IPS-20b (cell line): Measurements from ENCODE around the gene ABHD4.
"Not testable (repeated sequence)": the region's sequence is repeated elsewhere in the genome, so short reads cannot be mapped to it uniquely, and the experiment has no call there.

Source experiments
- H3K27ac ChIP-seq: one replicate; pipeline ENCODE4 v1.5.1; 2013; ENCODE audit warnings: low read length
- H3K27me3 ChIP-seq: 2 replicates; pipeline ENCODE4 v1.6.1; 2013; ENCODE audit warnings: mild to moderate bottlenecking, low read length, inconsistent platforms; ENCODE audit not compliant: insufficient read depth
- H3K36me3 ChIP-seq: 2 replicates; pipeline ENCODE4 v1.6.1; 2013; ENCODE audit warnings: low read depth, mild to moderate bottlenecking, inconsistent platforms, low read length, moderate library complexity; ENCODE audit not compliant: insufficient read depth
- H3K4me1 ChIP-seq: 2 replicates; pipeline ENCODE4 v1.6.1; 2013; ENCODE audit warnings: mild to moderate bottlenecking, control low read depth, inconsistent platforms, low read length, moderate library complexity; ENCODE audit not compliant: insufficient read depth
- H3K4me3 ChIP-seq: 2 replicates; pipeline ENCODE4 v1.5.1; 2013; ENCODE audit warnings: mild to moderate bottlenecking, low read length, inconsistent platforms
- H3K9ac ChIP-seq: 2 replicates; pipeline ENCODE4 v1.6.1; 2013; ENCODE audit warnings: low read depth, mild to moderate bottlenecking, inconsistent platforms, low read length, moderate library complexity
- H3K9me3 ChIP-seq: 2 replicates; pipeline ENCODE4 v1.6.1; 2013; ENCODE audit warnings: mild to moderate bottlenecking, low read depth, low read length, inconsistent platforms; ENCODE audit not compliant: insufficient read depth

ABHD4 gene

DNA sequence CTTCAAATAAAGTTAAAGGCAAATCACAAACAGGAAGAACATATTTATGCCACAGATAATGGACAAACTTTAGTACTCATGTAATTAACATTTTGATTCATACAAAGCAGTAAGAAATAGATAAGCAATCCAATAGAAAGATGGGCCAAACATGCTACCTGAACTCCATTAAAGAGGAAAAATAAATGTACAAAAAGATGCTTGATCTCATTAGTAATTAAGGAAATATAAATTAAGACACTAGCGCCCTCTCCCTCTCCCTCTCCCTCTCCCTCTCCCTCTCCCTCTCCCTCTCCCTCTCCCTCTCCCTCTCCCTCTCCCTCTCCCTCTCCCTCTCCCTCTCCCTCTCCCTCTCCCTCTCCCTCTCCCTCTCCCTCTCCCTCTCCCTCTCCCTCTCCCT, 37.9 kb downstream of the ABHD4 start:
- not testable (repeated sequence) for H3K27me3 ChIP-seq, H3K36me3 ChIP-seq, H3K27ac ChIP-seq

DNA sequence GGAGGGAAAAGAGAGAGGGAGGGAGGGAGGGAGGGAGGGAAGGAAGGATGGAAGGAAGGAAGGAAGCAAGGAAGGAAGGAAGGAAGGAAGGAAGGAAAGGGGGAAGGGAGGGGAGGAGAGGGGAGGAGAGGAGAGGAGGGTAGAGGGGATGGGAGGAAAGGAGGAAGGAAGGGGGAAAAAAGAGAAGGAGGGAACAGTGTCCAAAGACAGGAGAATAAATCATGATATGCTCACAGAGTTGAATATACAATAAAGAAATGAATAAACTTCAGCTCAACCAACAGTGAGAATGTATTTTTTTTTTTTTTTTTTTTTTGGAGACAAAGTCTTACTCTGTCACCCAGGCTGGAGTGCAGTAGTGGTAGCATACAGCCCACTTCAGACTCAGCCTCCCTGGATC, 42.1 kb downstream of the ABHD4 start:
- Histone ChIP-seq H3K4me1 (no peaks in the 10 kb centered on the region), H3K27me3 (no peaks in the 10 kb centered on the region), H3K36me3 (no peaks in the 10 kb centered on the region), H3K4me3 (no peak overlapping the region), H3K9ac (no peak overlapping the region), H3K27ac (no peak overlapping the region), H3K9me3 (no peaks in the 10 kb centered on the region)

More for the DNA sequence above, 37.9 kb downstream of the ABHD4 start:
- not testable (repeated sequence) for H3K9ac ChIP-seq, H3K4me1 ChIP-seq, H3K9me3 ChIP-seq, H3K4me3 ChIP-seq

GRCh38 chr14:22641846-22642245, 43.7 kb downstream of the ABHD4 start:
- Histone ChIP-seq H3K36me3 (no peaks in the 10 kb centered on the region), H3K4me3 (no peak overlapping the region), H3K9ac (no peak overlapping the region), H3K27ac (no peak overlapping the region), H3K27me3 (no peaks in the 10 kb centered on the region), H3K9me3 (no peaks in the 10 kb centered on the region), H3K4me1 (no peaks in the 10 kb centered on the region)

DNA sequence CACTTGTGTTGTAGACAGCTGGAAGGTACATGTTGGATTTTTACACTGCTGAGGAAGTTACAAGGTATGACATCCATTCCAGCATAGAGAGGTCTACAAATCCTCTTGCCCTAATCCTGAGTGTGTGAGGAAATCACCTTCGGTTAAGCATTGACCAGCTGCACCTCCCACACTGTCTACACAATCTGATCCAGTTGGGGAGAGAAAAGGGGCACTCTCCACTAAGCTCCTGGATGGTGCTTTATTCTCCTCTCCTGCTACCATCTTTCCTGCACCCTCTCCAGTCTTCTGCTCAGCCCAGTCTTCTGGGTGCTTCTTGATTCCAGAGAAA, 46.2 kb downstream of the ABHD4 start, which contains the start of gene OR6J1:
Gene OR6J1, minus strand, starts transcription at position 48 of the 331 bp plus-strand sequence. CDS start 9,541 bp downstream, outside the sequence.
- H3K9ac ChIP-seq = no peak within 1 kb of the TSS
- no peaks in the 10 kb centered on the region for H3K27me3 ChIP-seq
- no peaks in the 10 kb centered on the region for H3K4me1 ChIP-seq
- H3K36me3 ChIP-seq = no peaks in the 10 kb centered on the region
- H3K27ac ChIP-seq = no peak within 1 kb of the TSS
- no peaks in the 10 kb centered on the region for H3K9me3 ChIP-seq
- no peak within 1 kb of the TSS for H3K4me3 ChIP-seq

DNA sequence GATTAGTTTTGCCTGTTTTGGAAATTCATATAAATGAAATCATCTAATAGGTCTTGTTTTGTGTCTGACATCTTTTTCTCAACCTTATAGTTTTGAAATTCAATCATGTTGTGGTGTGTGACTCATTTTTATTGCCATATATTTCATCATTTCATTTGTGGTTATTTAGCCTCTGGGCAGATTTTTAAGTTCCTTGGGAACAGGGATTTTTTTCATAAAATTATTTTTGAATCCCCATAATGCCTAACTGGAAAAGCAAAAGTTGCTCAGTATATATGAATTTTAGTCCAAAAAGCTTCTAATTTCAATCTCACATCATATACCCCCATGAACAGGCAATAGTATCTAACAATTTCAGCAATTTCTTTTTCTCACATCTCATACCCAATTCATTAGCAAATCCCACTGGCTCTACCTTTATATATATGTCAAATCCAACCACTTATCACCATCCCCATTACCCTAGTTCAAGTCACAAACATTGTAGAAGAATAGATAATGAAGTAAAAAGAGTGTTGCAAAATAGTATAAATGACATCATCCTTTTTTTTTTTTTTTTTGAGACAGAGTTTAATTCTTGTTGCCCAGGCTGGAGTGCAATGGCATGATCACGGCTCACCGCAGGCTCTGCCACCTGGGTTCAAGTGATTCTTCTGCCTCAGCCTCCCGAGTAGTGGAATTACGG, 48.6 kb downstream of the ABHD4 start:
- H3K9ac ChIP-seq = no peak overlapping the region
- no peak overlapping the region for H3K27ac ChIP-seq

GRCh38 chr14:22648506-22648905, 50.4 kb downstream of the ABHD4 start:
- Histone ChIP-seq H3K9me3 (no peaks in the 10 kb centered on the region), H3K27ac (no peak overlapping the region), H3K9ac (no peak overlapping the region), H3K27me3 (no peaks in the 10 kb centered on the region), H3K4me3 (no peak overlapping the region), H3K36me3 (no peaks in the 10 kb centered on the region), H3K4me1 (no peaks in the 10 kb centered on the region)

More for the DNA sequence above, 48.6 kb downstream of the ABHD4 start:
- H3K4me1 ChIP-seq = no peaks in the 10 kb centered on the region
- H3K4me3 ChIP-seq = no peak overlapping the region
- no peaks in the 10 kb centered on the region for H3K9me3 ChIP-seq
- no peaks in the 10 kb centered on the region for H3K27me3 ChIP-seq
- no peaks in the 10 kb centered on the region for H3K36me3 ChIP-seq

DNA sequence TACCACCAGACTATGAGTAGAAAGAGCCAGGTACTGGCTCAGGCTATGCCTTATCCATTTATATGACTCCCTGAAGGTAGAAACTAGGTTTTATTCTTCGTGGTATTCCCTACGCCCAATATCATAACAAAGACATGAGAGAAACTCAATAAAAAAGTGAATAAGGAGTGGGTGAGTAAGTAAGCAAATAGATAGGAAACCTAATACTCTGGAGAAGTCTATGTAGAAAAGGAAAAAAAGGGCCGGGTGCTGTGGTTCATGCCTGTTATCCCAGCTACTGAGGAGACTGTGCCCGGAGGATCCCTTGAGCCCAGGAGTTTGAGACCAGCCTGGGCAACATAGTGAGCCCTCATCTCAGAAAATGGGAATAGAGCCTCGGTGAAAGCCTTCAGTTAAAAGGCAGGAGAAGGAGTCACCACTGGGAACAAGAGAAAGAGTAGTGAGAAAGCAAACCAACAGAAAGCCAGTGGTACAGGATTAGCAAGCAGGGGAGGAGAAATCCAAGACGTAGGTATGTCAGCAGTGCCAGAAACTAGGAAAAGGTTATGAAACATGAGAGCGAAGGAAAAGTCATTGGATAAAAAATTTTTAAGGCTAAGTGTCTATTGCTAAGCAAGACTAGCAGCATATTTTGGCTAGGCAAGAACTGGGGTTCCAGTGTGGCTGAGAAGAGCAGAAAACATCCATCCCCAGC, 52.1 kb downstream of the ABHD4 start:
- Histone ChIP-seq H3K27ac (no peak overlapping the region), H3K9me3 (no peaks in the 10 kb centered on the region), H3K4me3 (no peak overlapping the region), H3K4me1 (no peaks in the 10 kb centered on the region), H3K27me3 (no peaks in the 10 kb centered on the region), H3K9ac (no peak overlapping the region), H3K36me3 (no peaks in the 10 kb centered on the region)

- Histone ChIP-seq H3K36me3 (no peaks in the 10 kb centered on the region), H3K9me3 (no peaks in the 10 kb centered on the region), H3K4me1 (no peaks in the 10 kb centered on the region), H3K27ac (no peak overlapping the region), H3K9ac (no peak overlapping the region), H3K27me3 (no peaks in the 10 kb centered on the region), H3K4me3 (no peak overlapping the region)
Observed at GRCh38 chr14:22650960-22651521, 52.9 kb downstream of the ABHD4 start.

DNA sequence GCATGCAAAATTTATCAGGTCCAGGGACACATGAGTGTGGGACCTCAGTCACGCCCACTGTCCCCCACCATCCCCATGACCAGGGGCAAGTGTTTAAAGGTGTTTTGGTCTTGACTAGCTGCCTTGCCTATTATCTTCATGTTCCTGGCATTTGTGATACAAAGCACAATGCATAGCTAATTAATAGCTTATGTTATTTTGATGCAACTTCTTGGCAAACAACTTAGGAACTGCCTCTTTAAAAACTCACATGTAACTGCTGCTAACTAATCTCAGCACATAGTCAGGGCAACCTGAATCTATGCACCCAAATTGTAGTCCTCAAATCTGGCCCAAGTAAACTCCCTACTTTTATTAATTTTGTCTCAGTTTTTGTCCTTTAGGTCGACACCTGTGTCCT, 53.5 kb downstream of the ABHD4 start:
- no peak overlapping the region for H3K27ac ChIP-seq

GRCh38 chr14:22653012-22653621, 55.0 kb downstream of the ABHD4 start:
- H3K4me3 ChIP-seq = no peak overlapping the region
- no peak overlapping the region for H3K9ac ChIP-seq
- H3K27me3 ChIP-seq = no peaks in the 10 kb centered on the region
- H3K9me3 ChIP-seq = no peaks in the 10 kb centered on the region
- no peaks in the 10 kb centered on the region for H3K36me3 ChIP-seq
- 0 out of 2 replicates have a peak, but pooled peaks cover 3% of the 10 kb centered on the region for H3K4me1 ChIP-seq
- H3K27ac ChIP-seq = no peak overlapping the region

More for the DNA sequence above, 53.5 kb downstream of the ABHD4 start:
- Histone ChIP-seq H3K9ac (no peak overlapping the region), H3K36me3 (no peaks in the 10 kb centered on the region), H3K4me1 (no peaks in the 10 kb centered on the region), H3K27me3 (no peaks in the 10 kb centered on the region), H3K9me3 (no peaks in the 10 kb centered on the region), H3K4me3 (no peak overlapping the region)

GRCh38 chr14:22656226-22656625, 58.1 kb downstream of the ABHD4 start:
- H3K9me3 ChIP-seq = no peaks in the 10 kb centered on the region
- no peak overlapping the region for H3K9ac ChIP-seq
- no peak overlapping the region for H3K27ac ChIP-seq
- H3K27me3 ChIP-seq = no peaks in the 10 kb centered on the region
- no peaks in the 10 kb centered on the region for H3K36me3 ChIP-seq
- 0 out of 2 replicates have a peak, but pooled peaks cover 3% of the 10 kb centered on the region for H3K4me1 ChIP-seq
- no peak overlapping the region for H3K4me3 ChIP-seq
